NCI-H2029 treated with DMSO at 0.1 percent for 48 hours (cell line): ENCODE results near the gene ASB2.

Source experiments
- DNase-seq: peaks from one replicate; lab custom pipeline; 2025; lab: John Stamatoyannopoulos, UW

ASB2 gene

GRCh38 chr14:93946541-93947090 is 29.8 kb downstream of the ASB2 start:
- no peak for DNase-seq

GRCh38 chr14:93946104-93946503 is 30.3 kb downstream of the ASB2 start:
- DNase-seq: no peak

GRCh38 chr14:93945070-93945399 is 31.3 kb downstream of the ASB2 start:
- DNase-seq: no peak

- no peak for DNase-seq
Observed at GRCh38 chr14:93944348-93945069, 31.9 kb downstream of the ASB2 start.

GRCh38 chr14:93943930-93944329 is 32.4 kb downstream of the ASB2 start:
- DNase-seq: no peak

- no peak for DNase-seq
Observed at GRCh38 chr14:93943052-93943451, 33.3 kb downstream of the ASB2 start.

- no peak for DNase-seq
Observed at GRCh38 chr14:93941293-93941910, 35.0 kb downstream of the ASB2 start.

GRCh38 chr14:93940437-93940836 is 35.9 kb downstream of the ASB2 start:
- no peak for DNase-seq

- DNase-seq: no peak
Observed at GRCh38 chr14:93939304-93940229, 36.8 kb downstream of the ASB2 start.

- DNase-seq: no peak
Observed at GRCh38 chr14:93938751-93939303, 37.5 kb downstream of the ASB2 start.

- no peak for DNase-seq
Observed at GRCh38 chr14:93937519-93937918, 38.9 kb downstream of the ASB2 start.

GRCh38 chr14:93936926-93937325 is 39.4 kb downstream of the ASB2 start:
- no peak for DNase-seq

GRCh38 chr14:93936245-93936644 is 40.1 kb downstream of the ASB2 start:
- no peak for DNase-seq

GRCh38 chr14:93935213-93935612 is 41.2 kb downstream of the ASB2 start:
- no peak for DNase-seq

- no peak for DNase-seq
Observed at GRCh38 chr14:93932642-93933041, 43.7 kb downstream of the ASB2 start.

GRCh38 chr14:93930989-93931307 is 45.4 kb downstream of the ASB2 start:
- DNase-seq: no peak

GRCh38 chr14:93930296-93930988 is 45.9 kb downstream of the ASB2 start:
- DNase-seq: no peak

GRCh38 chr14:93929657-93930056 is 46.7 kb downstream of the ASB2 start:
- no peak for DNase-seq

- DNase-seq: no peak
Observed at GRCh38 chr14:93929048-93929535, 47.3 kb downstream of the ASB2 start.

GRCh38 chr14:93928184-93929047 is 48.0 kb downstream of the ASB2 start:
- no peak for DNase-seq

- DNase-seq: no peak
Observed at GRCh38 chr14:93927800-93928145, 48.6 kb downstream of the ASB2 start.
